Subcutaneous adipose tissue (tissue), 4 donors: ENCODE measurements around the gene DPF3. TPM values are rescaled to one million over a fixed set of nuclear protein-coding genes. Genes with fewer than 3 reads are reported as not detected.

Experiments
- CTCF ChIP-seq: fragments of 450-650 bp; IDR thresholded peaks from one replicate; pipeline ENCODE4 v1.5.1; 2016; ENCODE audit warnings: low read depth, mild to moderate bottlenecking, control low read depth, antibody characterized with exemption, moderate library complexity
- total RNA-seq, 4 donors: library from RNA; depleted of rRNA; stranded (reverse); fragments of >200 nt; gene quantifications; one replicate each; pipeline ENCODE4 v1.1.0, GENCODE V29; 2016

The DPF3 gene
- total RNA-seq, 4 donors from 2014 or later = 0.33 to 6.8 TPM; not detected in 2

GRCh38 chr14:72716476-72716875, 177.4 kb downstream of the DPF3 start:
- no peak for TF ChIP-seq CTCF

GRCh38 chr14:72715850-72716228, 178.1 kb downstream of the DPF3 start:
- TF ChIP-seq CTCF = no peak

GRCh38 chr14:72715215-72715849, 178.6 kb downstream of the DPF3 start:
- no peak for TF ChIP-seq CTCF

GRCh38 chr14:72714871-72715214, 179.1 kb downstream of the DPF3 start:
- no peak for TF ChIP-seq CTCF

DNA sequence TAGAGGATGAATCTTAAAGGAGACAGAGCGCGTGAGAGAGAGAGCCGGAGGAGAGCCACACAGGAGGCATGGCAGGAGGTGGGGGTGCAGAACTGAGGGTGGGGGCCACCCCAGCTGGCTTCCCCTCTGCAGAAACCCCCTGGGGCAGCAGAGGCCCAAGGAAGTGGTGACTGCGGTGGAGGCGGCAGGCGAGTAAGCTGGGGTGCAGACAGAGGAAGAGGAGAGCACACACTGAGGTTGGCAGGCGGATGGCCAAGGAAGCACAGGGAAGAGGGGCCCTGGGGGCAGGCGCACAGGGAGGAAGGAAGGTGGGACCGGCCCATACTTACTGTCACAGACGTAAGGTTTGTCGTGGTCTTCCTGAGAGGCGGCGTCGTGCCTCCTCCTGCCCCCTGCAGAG, 179.8 kb downstream of the DPF3 start:
- no peak for TF ChIP-seq CTCF

DNA sequence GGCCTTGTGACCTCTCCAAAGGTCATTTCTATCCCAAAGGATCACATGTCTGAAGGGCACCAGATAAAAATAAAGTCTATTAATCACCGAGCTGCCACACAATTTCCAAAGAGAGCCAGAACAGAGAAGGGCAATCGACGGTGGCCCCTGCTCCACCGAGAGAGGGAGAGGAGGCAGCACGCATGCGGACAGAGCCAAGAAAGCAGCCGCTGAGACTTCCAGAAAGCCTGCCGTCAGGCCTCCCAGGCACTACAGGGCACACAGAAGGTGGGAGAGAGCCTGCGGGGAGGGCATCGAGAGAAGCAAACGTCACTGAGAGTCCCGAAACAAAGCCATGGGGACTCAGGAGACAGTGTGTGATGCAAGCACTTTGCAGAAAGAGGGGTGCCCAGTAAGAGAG, 182.0 kb downstream of the DPF3 start:
- TF ChIP-seq CTCF = no peak

DNA sequence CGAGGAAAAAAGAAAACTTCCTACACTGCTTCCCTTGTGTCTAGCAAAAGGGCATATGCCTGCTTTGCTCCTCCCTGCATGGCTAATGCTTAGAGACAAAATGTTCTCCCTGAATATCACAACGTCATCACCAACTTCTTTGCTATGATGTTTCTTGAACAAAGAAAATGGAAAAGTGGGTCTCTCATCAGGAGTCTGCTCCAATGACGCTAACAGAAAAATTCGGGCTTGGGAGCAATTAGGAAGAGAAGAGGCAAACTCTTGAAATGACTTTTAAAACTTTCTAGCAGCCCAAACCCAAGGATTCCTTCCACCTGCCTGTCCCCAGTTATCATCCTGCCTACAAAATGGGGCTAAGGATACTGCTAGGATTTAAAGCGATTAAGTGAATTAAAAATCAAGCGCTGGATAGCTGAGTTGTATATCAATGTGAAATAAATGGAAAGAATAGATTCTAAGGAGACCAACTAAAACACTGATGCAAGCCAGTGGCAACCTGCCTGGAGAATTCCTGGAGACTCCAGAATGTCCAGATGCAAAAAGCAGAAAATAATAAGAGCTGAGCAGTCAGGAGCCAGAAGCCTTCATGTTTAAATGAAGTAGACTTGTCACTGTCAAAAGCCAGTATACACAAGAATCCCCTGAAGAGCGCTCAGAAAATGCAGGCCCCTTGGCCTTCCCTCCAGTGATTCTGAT, 183.8 kb downstream of the DPF3 start:
- TF ChIP-seq CTCF = no peak
